22Rv1 (cell line): ENCODE data around the gene FBXL19.

Source experiments
- H3K27ac ChIP-seq: fragments of 450-650 bp; 2 replicates; pipeline ENCODE4 v1.5.1; 2017
- CTCF ChIP-seq: fragments of 450-650 bp; IDR thresholded peaks from 2 replicates; pipeline ENCODE4 v1.5.1; 2017; ENCODE audit warnings: mild to moderate bottlenecking
- ZFX ChIP-seq: fragments of 450-650 bp; IDR thresholded peaks from 2 replicates; pipeline ENCODE4 v1.6.1; 2017; ENCODE audit warnings: antibody characterized with exemption, borderline replicate concordance

FBXL19 gene

GRCh38 chr16:30990105-30990504, 66.7 kb downstream of the FBXL19 start:
- no peak for TF ChIP-seq CTCF
- no peak for TF ChIP-seq ZFX
- H3K27ac ChIP-seq = no peak overlapping the region

- TF ChIP-seq CTCF (no peak), ZFX (no peak)
These were observed 67.7 kb downstream of the FBXL19 start for GRCh38 chr16:30991052-30991451.

GRCh38 chr16:30992276-30992780, 69.0 kb downstream of the FBXL19 start:
- TF ChIP-seq CTCF = no peak
- no peak for TF ChIP-seq ZFX
- H3K27ac ChIP-seq = no peak overlapping the region

More at GRCh38 chr16:30991052-30991451, 67.7 kb downstream of the FBXL19 start:
- H3K27ac ChIP-seq = no peak overlapping the region

- TF ChIP-seq CTCF (no peak), ZFX (no peak)
- no peak overlapping the region for H3K27ac ChIP-seq
These were observed 69.8 kb downstream of the FBXL19 start for GRCh38 chr16:30992931-30993816.

- no peak overlapping the region for H3K27ac ChIP-seq
- TF ChIP-seq CTCF (no peak), ZFX (no peak)
These were observed 72.6 kb downstream of the FBXL19 start for GRCh38 chr16:30995927-30996323.

- TF ChIP-seq CTCF = no peak
- no peak for TF ChIP-seq ZFX
- no peak overlapping the region for H3K27ac ChIP-seq
These were observed 73.1 kb downstream of the FBXL19 start for GRCh38 chr16:30996324-30996984.
